ENCODE data around the gene NUP85.

DNA sequence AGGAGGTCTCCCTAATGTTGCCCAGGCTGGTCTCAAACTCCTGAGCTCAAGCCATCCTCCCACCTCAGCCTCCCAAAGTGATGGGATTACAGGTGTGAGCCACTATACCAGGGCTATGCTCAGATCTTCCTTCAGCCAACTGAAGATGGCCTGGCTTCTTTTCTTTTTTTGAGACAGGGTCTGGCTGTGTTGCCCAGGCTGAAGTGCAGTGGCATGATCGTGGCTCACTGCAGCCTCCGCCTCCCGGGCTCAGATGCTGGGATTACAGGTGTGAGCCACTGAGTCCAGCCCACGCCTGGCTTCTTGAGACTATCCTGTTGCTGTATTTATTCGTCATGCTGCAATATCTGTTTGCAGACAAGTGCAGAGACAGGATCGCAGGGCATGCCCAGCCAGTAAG lies 79.6 kb downstream of the NUP85 start:
- TF ChIP-seq EZH2 (IDR thresholded peaks at IDR 0.05; ENCODE audit: low read depth, unreplicated experiment) (no peak), EZH2phosphoT487 (IDR thresholded peaks at IDR 0.05; ENCODE audit: unreplicated experiment) (no peak), POLR2AphosphoS5 (IDR thresholded peaks at IDR 0.05; ENCODE audit: low read depth) (no peak), REST (IDR thresholded peaks at IDR 0.05; ENCODE audit: unreplicated experiment) (no peak), ZNF331 (CRISPR knock-in tag; IDR thresholded peaks at IDR 0.05; ENCODE audit: low read depth) (no peak), NANOG (IDR thresholded peaks at IDR 0.05; ENCODE audit: borderline replicate concordance) (no peak), JUNB (IDR thresholded peaks at IDR 0.05; ENCODE audit: unreplicated experiment) (no peak), ZNF114 (CRISPR knock-in tag; IDR thresholded peaks at IDR 0.05) (no peak)
- TF ChIP-seq, protein P1, sequence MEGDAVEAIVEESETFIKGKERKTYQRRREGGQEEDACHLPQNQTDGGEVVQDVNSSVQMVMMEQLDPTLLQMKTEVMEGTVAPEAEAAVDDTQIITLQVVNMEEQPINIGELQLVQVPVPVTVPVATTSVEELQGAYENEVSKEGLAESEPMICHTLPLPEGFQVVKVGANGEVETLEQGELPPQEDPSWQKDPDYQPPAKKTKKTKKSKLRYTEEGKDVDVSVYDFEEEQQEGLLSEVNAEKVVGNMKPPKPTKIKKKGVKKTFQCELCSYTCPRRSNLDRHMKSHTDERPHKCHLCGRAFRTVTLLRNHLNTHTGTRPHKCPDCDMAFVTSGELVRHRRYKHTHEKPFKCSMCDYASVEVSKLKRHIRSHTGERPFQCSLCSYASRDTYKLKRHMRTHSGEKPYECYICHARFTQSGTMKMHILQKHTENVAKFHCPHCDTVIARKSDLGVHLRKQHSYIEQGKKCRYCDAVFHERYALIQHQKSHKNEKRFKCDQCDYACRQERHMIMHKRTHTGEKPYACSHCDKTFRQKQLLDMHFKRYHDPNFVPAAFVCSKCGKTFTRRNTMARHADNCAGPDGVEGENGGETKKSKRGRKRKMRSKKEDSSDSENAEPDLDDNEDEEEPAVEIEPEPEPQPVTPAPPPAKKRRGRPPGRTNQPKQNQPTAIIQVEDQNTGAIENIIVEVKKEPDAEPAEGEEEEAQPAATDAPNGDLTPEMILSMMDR (conservative IDR thresholded peaks at IDR 0.05; ENCODE audit: low read depth in 2 of 2): no peak
- TF ChIP-seq, protein P2, sequence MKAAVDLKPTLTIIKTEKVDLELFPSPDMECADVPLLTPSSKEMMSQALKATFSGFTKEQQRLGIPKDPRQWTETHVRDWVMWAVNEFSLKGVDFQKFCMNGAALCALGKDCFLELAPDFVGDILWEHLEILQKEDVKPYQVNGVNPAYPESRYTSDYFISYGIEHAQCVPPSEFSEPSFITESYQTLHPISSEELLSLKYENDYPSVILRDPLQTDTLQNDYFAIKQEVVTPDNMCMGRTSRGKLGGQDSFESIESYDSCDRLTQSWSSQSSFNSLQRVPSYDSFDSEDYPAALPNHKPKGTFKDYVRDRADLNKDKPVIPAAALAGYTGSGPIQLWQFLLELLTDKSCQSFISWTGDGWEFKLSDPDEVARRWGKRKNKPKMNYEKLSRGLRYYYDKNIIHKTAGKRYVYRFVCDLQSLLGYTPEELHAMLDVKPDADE (IDR thresholded peaks at IDR 0.05): no peak

All from GM23338 (cell line).